Prostate gland (tissue), 2 donors: ENCODE data around the gene SLC39A9.
"Not testable (repeated sequence)": the region's sequence is repeated elsewhere in the genome, so short reads cannot be mapped to it uniquely, and the experiment has no call there.

Experiments
- CTCF ChIP-seq, 4 experiments: fragments of 200-600 bp in 2 of 4; fragments of 450-650 bp in 2 of 4; sonication (generic) in 2 of 4; IDR thresholded peaks; 1 replicate in 3 of 4; 2 replicates in 1 of 4; pipeline ENCODE4 v1.5.1; 2016 to 2019; ENCODE audit warnings: antibody characterized with exemption in 4 of 4, mild to moderate bottlenecking in 2 of 4, moderate library complexity in 2 of 4
- POLR2AphosphoS5 ChIP-seq: sonication (generic); formaldehyde crosslinking; IDR thresholded peaks from one replicate; pipeline ENCODE4 v1.6.1; 2017; ENCODE audit warnings: antibody characterized with exemption

DNA sequence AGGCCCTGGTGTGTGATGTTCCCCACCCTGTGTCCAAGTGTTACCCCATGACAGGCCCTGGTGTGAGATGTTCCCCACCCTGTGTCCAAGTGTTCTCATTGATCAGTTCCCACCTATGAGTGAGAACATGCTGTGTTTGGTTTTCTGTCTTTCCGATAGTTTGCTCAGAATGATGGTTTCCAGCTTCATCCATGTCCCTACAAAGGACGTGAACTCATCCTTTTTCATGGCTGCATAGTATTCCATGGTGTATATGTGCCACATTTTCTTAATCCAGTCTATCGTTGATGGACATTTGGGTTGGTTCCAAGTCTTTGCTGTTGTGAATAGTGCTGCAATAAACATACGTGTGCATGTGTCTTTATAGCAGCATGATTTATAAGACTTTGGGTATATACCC is 17.6 kb downstream of the SLC39A9 start:
- TF ChIP-seq CTCF (IDR thresholded peaks at IDR 0.05); POLR2AphosphoS5: not testable (repeated sequence)
